ENCODE measurements around the gene PPP1R1B.

The PPP1R1B gene

DNA sequence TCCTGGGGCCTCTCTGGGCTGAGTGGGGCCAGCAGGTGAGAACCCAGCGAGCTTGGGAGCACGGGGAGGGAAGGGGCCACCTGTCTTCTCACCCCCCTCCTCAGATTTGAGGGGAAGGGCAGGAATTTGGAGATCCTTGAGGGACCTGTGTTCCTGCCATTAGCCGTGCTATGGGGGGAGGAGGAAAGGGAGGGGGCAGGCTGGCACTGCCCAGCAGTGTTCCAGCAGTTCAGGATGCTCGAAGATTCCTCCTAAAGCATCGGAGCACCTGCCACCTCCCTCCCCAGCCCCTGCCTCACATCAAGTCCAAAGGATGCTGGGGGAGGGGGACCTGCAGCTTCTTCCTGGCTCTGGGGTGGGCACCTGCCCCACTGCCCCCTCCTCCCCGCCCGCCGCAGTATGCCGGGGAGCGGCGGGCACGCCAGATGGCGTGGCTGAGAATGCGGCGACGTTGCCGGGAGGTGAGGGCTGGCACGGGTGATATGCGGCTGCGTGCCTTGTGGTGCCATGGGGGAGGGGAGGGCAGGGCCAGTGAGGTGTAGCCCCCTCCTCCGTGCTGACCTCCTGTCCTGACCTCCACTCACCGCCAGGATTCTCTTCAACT, 14.4 kb upstream of the PPP1R1B start:
- no peak overlapping the region for H3K4me3 ChIP-seq
- no peak overlapping the region for H3K27ac ChIP-seq

DNA sequence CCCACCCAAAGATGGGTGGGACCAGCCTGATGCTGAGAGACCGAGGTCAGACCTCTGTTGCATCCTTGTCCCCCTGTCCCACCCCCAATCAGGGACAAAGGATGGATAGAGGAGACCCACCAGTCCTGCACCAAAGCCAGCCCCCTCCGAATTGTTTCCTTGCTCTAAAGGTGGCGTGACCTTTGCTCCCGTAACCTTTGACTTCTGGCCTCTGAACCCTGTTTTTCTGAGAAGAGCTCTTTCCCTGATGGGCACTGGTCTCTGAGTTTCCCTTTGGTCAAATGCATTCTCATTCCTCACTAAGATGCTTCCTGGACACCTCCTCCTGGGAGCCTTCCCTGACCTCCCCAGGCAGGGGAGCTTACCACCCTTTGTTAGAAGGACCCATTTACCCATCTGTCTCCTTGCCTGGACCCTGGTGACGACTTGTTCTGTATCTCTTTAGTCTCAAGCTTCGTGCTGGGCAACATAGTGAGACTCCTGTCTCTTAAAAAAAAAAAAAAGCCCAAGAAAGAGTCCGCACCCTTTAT, 13.8 kb upstream of the PPP1R1B start:
- Histone ChIP-seq H3K27ac (no peak overlapping the region), H3K4me3 (no peak overlapping the region)

DNA sequence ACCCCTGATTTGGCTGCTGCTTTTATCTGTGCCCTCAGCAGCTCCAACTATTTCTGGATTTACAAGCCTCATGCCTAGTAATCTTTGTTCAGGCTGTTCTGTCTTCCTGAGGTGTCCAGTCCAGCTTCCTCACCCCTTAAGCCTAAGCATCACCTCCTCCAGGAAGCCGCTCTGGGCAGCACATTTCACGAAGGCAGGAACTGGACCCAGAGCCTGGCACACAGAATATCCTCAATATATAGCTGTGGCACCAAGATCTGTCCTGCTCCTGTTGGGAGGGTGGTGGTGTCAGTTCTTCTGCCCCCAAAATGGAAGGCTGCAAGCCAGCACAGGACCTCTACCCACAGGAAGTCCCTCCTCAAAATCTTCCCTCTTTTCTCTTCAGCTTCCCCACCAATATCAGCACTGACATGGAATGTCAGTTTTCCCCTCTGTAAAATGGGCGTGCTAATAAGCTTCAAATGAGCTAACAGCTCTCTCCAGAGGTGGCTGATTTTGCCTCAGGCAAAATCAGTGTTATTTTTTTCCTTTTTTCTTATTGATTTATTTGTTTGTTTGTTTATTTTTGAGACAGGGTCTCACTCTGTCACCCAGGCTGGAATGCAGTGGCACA, 12.1 kb upstream of the PPP1R1B start:
- H3K4me3 ChIP-seq: no peak overlapping the region
- H3K27ac ChIP-seq: no peak overlapping the region

DNA sequence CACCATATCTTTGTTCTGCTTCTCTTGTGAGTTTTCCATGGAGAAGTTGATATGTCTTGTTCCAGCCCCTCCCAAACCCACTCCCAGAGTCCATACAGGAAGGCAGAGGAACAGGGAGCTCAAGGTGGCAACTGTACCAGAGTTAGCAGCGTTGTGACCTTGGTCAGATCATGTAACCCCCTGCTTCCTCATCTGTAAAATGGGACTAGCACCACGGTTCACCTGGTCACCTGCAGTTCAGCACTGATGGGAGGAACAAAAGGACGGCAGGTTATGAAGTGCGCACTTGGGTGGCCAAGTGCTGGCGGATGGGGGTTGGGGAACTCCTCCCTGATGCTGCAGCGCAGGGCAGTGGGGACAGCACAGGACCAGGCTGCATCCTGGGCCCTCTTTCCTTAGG, 11.3 kb upstream of the PPP1R1B start:
- Histone ChIP-seq H3K4me3 (no peak overlapping the region), H3K27ac (no peak overlapping the region)

DNA sequence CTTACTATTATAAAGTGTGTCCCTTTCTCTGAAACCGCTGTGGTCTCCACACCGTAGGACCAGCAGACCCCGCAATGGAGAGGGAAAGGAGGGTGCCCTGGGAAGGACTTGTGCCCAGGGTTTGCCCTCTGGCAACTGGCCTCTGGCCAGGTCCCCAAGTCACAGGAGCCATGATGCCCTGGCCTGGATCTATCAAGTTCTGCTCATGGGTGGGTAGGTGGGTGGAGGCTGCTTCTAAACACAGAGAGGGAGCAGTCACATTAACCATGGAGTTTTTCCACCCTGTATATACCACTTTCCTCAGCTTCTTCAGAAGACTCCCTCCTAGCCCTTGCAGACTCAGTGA, 9.7 kb upstream of the PPP1R1B start:
- Histone ChIP-seq H3K4me3 (peak overlapping the region in 4 of 7 experiments; percentile 33 to 57 (median 50)), H3K27ac (peak overlapping the region in 1 of 21 experiments; percentile 47)

DNA sequence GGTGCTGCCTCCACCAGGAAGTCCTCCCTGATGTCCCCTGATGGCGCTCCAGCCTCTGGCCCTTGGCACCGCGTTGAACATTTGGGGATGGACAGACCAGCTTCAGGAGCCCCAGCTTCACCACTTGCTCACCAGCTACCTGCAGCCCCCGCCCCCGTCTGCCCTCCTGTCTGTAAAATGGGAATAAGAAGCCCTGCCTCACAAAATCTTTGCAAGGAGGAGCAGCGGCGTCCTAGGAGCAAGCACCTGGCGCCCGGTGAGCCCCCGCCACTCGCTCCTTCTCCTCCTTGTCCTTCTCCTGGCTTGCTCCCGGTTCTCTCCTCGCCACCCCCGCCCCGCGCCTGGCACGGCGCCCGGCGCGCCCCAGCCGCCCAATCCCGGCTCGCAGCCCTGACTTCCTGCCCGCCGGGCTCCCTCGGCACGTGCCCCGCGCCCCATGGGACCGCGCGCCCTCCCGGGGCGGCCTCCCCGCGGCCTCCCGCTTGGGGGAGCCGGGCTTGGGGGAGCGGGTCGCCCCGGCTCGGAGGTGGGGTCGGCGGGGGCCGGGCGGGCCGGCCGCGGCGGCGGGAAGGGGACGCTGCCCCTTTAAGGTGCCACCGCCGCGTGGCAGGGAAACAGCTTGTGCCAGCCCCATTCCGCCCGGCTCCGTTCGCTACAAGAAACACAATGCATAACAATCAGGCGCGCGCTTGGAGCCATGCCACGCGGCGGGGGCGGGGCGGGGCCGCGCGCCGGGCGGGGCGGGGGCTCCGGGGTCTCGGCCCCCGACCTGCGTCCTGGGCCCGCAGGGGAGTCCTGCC, 9.1 kb upstream of the PPP1R1B start:
- Histone ChIP-seq H3K4me3 (peak overlapping the region; percentile 33 to 67 (median 50)), H3K27ac (peak overlapping the region in 14 of 21 experiments; percentile 21 to 66 (median 55))

DNA sequence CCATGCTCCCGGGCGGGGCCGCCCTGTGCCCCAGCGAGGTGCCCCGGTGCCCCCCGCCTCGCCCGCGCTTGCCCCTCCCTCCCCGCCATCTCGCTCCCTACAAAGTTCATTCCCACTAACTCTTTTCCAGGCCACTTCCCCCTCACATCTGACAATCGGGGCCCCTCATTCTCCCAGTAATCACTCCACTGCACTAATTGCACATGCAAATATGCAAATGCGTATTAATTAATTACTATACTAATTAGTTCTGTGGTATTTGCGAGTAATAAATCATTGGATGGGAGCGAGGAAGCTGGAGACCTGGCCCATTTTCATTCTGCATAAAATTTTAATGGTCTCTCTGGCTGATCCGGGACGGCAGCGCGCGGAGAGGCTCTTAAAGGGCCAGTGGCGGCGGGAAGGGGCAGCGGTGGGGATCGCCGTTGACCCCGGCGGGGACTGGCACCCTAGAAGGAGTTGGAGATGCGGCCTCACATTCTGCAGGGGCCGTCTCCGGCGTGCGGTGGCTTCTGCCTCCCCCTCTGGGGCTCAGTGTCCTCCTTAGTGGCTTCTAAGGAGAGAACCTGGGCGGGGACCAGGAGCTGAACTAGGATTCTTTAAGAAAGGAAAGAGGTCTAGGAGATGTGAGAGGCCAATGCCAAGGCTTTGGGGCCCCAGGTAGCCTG, 8.4 kb upstream of the PPP1R1B start:
- H3K4me3 ChIP-seq: peak overlapping the region; percentile 33 to 67 (median 50)
- H3K27ac ChIP-seq: peak overlapping the region in 12 of 21 experiments; percentile 21 to 66 (median 52)

DNA sequence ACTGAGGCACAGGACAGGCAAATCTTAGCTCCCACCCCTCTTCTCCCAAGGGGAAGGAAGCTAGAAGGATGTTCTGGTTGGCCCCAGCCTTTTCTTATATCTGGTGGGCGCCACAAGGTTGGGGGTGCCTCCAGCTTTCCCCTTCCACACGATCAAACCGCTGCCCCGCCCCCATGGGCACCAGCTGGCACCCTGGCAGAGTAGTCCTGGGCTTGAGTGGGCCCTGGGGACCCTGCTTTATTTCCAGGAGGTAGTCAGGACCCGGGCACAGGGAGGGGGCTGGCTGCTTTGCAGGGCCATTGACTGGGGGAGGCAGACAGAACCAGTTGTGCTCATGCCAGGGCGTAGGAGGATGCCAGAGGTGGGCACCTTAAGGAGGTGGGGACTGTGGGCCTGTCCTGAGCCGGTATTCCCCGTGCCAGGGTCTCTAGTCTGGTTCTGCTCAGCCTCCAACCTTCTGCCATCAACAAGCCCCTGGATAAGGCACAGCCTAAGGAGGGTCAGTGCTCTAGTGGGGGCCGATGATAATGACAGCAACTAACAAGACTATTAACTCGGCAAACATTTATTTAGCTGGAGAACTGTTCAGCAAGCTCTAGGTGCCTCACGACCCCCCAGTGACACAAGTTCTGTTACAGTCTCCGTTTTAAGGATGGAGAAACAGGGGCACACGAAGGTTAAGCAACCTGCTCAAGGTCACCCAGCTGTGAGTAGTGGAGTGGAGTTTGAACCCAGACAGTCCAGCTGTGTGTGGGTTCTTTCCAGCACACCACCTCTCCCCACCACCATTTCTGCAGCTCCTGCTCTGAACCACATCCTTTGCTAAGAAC, 7.6 kb upstream of the PPP1R1B start:
- Histone ChIP-seq H3K4me3 (peak overlapping the region in 1 of 7 experiments; percentile 54), H3K27ac (peak overlapping the region in 1 of 21 experiments; percentile 37)

DNA sequence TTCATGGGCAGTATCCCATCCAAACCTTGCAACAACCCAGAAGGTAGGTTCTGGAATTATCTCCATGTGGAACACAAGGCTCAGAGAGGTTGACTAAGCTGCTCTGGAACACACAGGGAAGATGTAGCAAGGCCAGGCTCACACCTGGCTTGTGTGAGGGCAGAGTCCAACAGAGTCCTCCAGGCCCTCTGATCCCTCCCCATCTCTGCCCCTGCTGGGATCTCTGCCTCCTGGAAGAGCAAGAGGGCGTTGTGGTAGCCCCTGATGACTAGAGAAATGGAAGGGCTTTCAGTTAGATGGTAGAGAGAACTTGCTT, 7.0 kb upstream of the PPP1R1B start:
- no peak overlapping the region for H3K27ac ChIP-seq
- no peak overlapping the region for H3K4me3 ChIP-seq

DNA sequence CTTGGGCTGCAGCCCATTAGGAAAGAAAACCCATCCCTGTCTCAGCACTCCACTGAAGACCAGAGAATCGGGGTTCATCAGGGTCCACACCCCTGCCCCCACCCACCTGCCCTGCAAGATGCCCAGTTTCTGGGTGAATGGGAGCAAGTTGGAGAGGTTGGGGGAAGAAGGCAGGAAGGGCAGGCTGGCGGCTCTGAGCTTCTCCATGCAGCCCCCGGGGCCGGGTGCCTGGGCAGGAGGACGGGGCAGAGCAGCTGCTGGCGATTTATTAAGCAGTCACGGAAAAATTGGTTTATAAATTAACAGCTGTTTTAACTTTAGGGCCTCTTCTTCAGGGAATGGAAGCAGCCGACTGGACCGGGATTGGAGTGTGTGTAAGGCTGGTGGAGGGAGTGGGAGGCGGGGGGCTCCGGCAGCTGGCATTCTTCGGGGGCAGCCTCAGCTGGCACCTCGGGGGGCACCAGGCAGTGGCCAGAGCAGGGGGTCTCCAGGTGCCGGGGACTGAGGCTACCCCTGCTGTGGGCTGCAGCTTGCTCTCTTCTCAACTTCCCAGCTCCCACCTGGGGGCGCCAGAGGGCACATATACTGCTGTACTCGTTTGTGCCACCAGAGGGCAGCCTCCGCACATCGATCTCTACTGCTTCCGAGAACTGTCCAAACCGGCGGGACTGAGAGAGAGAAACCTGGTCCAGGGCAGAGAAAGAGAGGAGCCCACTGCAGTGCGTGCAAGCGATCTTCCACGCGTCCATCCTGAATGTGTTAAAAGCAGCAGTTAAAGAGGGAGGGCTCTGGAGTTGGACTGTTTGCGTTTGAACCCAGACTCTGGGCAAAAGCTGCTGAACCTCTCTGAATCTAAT, 5.0 kb upstream of the PPP1R1B start:
- H3K4me3 ChIP-seq: peak overlapping the region in 1 of 7 experiments; percentile 15

DNA sequence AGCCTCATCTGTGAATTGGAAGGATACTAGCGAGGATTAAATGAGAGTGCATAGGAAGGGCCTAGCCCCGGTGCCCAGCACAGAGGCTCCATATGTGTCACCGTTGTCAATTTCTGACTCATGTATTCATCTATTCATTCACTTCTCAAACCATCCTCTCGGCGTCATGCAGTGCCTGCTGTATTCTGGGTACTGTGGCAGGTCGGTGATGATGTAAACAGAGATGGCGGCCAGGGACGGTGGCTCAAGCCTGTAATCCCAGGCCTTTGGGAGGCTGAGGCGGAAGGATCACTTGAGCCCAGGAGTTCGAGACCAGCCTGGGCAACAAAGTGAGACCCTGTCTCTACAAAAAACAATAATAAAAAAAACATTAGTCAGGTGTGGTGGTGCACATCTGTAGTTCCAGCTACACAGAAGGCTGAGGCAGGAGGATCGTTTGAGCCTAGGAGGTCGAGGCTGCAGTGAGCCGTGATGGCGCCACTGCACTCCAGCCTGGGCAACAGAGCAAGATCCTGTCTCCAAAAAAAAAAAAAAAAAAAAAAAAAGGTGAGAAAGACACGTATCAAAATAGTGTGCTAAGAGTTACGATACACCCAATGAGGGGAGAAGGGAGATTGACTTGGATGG, 4.3 kb upstream of the PPP1R1B start:
- peak overlapping the region in 1 of 21 experiments; percentile 55 for H3K27ac ChIP-seq
- peak overlapping the region in 1 of 7 experiments; percentile 15 for H3K4me3 ChIP-seq

More for the DNA sequence above, 5.0 kb upstream of the PPP1R1B start:
- peak overlapping the region in 1 of 21 experiments; percentile 55 for H3K27ac ChIP-seq

DNA sequence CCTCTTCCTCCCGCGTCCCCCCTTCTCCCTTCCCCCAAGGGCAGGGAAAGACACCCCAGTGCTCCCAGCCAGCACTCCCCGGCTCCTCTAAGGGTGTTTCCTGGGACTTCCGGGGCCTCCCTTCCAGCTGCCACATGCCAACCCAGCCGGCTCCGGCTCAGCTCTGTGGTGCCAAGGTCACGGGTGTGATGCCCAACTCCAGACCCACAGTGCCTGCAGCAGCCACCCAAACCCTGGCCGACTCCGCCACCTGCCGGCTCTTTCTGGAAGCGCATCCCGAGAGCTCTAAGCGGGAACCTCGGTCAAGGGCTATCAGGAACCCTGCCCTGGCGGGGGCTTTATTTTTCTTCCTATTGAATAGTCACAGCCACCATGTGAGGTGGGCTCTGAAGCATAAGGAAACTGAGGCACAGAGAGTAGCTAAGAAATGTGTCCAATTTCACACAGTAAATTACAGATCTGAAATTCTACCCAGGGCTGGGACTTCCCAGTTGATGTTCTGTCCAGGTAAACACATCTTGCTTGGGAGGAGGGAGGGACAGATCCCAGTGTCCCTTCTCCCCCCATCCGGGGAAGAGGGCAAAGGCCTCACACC, 3.3 kb upstream of the PPP1R1B start:
- no peak overlapping the region for H3K27ac ChIP-seq
- H3K4me3 ChIP-seq: no peak overlapping the region

DNA sequence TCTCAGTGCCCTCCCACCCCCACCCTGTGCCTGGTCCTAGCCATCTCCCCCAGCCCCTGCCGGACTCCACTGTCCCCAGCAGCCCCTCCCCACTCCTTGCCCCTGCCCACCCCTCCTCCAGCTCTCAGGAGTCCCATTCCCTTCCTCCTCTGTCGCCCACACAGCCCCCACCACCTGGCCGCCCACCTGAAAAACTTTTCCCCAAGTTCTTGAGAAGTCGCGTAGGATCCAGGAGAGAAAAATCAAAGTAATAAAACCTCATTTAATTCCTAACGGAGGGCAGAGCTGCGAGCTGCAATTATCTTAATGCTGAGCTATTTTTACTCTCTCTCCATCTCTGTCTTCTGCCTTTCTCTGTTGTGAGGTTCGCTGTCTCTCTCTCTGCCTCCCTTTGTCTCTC, 2.4 kb upstream of the PPP1R1B start:
- Histone ChIP-seq H3K27ac (no peak overlapping the region), H3K4me3 (no peak overlapping the region)

DNA sequence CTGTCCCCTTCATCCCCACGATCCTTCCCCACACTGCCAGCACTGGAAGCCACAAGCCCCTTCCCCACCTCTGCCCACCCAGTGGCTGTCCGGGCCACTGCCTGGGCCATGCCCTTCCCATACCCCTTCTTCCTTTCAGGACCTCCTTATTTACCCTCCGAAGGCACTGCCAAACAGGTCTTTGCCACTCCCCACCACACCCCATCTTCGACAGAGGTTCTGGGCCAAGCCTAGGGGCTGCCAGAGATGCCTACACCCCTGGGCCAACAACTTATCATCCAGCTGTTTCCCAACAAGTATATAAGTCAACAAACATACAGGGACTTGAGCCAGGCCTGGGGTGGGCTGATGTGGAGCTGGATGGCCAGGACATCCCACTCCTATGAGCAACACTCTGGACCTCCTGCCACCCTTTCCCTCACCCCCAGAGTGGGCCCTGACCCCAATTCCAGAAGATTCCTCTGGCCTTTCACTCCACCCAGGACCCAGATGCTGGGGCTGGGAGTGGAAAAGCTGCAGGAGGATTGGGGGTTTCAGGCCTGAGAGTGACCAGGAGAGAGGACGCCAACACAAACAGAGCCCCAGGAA, 1.5 kb upstream of the PPP1R1B start:
- Histone ChIP-seq H3K4me3 (no peak overlapping the region), H3K27ac (no peak overlapping the region)

DNA sequence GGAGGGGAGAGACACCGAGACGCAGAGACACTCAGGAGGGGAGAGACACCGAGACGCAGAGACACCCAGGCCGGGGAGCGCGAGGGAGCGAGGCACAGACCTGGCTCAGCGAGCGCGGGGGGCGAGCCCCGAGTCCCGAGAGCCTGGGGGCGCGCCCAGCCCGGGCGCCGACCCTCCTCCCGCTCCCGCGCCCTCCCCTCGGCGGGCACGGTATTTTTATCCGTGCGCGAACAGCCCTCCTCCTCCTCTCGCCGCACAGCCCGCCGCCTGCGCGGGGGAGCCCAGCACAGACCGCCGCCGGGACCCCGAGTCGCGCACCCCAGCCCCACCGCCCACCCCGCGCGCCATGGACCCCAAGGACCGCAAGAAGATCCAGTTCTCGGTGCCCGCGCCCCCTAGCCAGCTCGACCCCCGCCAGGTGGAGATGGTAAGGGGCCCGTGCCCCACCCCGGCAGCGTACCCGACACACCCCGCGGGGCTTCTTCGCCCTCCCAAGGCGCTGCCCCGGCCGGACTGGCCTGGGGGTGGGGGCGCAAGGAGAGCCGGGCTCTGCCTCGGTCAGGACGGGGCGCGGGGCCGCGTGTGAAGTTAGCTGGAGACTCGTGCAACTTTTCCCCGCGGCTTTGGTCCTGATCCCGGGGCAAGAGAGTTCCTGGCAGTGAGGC, 427 bp downstream of the PPP1R1B start:
- Histone ChIP-seq H3K27ac (peak overlapping the region in 6 of 21 experiments; percentile 29 to 62 (median 46)), H3K4me3 (peak overlapping the region in 3 of 7 experiments; percentile 4 to 25 (median 22))

DNA sequence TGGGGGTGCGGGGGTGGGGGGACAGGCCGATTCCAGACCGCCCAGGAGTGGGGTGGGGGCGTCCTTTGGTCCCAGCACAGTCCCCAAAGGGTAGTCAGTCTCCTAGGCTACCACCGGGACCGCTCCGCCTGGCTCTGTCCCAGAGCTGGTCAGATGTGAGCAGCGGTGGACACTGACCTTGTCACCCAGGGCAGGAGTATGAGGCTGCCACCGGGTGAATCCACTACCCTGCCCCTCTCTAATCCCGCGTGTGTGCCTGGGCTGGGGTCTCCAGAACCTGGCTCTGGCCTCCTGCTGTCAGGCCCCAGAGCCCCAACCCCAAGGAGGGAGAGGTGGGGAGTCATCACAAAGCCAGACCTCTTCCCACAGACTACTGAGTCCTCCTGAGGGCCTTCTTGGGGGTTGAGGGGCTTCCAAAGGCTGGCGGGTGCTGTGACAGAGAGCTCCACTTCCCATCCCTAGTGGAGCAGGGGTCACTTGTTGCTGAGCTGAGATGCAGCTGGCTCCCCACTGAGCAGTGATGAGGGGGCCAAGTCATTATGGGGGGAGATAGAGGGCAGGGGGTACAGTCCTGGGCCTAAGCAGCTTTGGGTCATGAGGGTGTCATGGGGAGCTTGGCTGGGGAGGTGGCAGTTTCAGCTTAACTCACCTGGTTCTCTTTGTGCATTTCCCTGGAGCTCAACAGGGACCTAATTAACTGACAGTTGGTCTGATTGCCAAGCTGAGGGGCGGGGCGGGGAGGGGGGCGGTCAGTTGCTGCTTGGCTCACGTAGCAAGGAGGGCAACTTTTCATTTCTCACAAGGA, 1.2 kb downstream of the PPP1R1B start:
- H3K4me3 ChIP-seq: no peak overlapping the region
- peak overlapping the region in 6 of 21 experiments; percentile 29 to 62 (median 46) for H3K27ac ChIP-seq

Measured in skin epidermis (tissue), 12 donors.